Ishikawa (cell line): Measurements from ENCODE around the gene TNC.

Experiments used
- MAX ChIP-seq: IDR thresholded peaks from 2 replicates; pipeline ENCODE4 v1.6.1; 2012
- TAF1 ChIP-seq: IDR thresholded peaks from 2 replicates; pipeline ENCODE4 v1.6.1; 2012; ENCODE audit warnings: low read depth, mild to moderate bottlenecking

- TF ChIP-seq MAX (no peak), TAF1 (no peak)
Measured at GRCh38 chr9:115144706-115145105, 26.7 kb upstream of the TNC start.
